WTC11 (cell line): ENCODE measurements around the gene RBM45. TPM values are rescaled to one million over a fixed set of nuclear protein-coding genes. Genes with fewer than 3 reads are reported as not detected.

Experiments
- ATAC-seq: fragments of 200-7000 bp; cut with Tn5 transposase; 2 replicates; pipeline ENCODE4 v1.10.0; 2021; ENCODE audit warnings: mild to moderate bottlenecking, moderate library complexity
- CTCF ChIA-PET: fragments of 300-600 bp; sonication (Branson Sonifier 250); formaldehyde crosslinking; loops from one replicate; lab custom pipeline; 2021; ENCODE audit warnings: antibody characterized with exemption; lab: Charles Lee
- POLR2A ChIA-PET: fragments of 350-600 bp; sonication (Branson Sonifier 250); formaldehyde crosslinking; loops from one replicate; lab custom pipeline; 2021; ENCODE audit warnings: antibody characterized with exemption; lab: Charles Lee
- DNase-seq: peaks from one replicate; pipeline ENCODE4 v3.0.0; 2021; ENCODE audit warnings: low spot score
- H3K27ac Mint-ChIP-seq: 2 replicates; pipeline ENCODE4 v1.8.0; 2021; ENCODE audit warnings: mixed read lengths
- H3K27me3 Mint-ChIP-seq: 2 replicates; pipeline ENCODE4 v1.8.0; 2021; ENCODE audit warnings: low read depth, mild to moderate bottlenecking, moderate library complexity, mixed read lengths
- H3K36me3 Mint-ChIP-seq: 2 replicates; pipeline ENCODE4 v1.8.0; 2021; ENCODE audit warnings: mixed read lengths
- H3K4me1 Mint-ChIP-seq: 2 replicates; pipeline ENCODE4 v1.8.0; 2022; ENCODE audit warnings: mixed read lengths
- H3K4me3 Mint-ChIP-seq: 2 replicates; pipeline ENCODE4 v1.8.0; 2021; ENCODE audit warnings: mild to moderate bottlenecking, moderate library complexity, mixed read lengths
- H3K9me3 Mint-ChIP-seq: 2 replicates; pipeline ENCODE4 v1.8.0; 2021; ENCODE audit warnings: mixed read lengths
- ATF3 ChIP-seq: sonication (generic); formaldehyde crosslinking; conservative IDR thresholded peaks from 2 replicates; pipeline ENCODE4 v1.8.1; 2022; ENCODE audit warnings: mild to moderate bottlenecking, missing genetic modification reagents
- ATF6 ChIP-seq: sonication (generic); formaldehyde crosslinking; IDR thresholded peaks from 2 replicates; pipeline ENCODE4 v1.8.1; 2023; ENCODE audit warnings: mild to moderate bottlenecking, missing genetic modification reagents
- CDX4 ChIP-seq: fragments of 250-450 bp; sonication (Bioruptor Pico); IDR thresholded peaks from 2 replicates; pipeline ENCODE4 v1.9.0; 2021; ENCODE audit warnings: moderate library complexity, mild to moderate bottlenecking, inconsistent platforms, borderline replicate concordance
- CREM ChIP-seq: sonication (generic); formaldehyde crosslinking; IDR thresholded peaks from 2 replicates; pipeline ENCODE4 v1.8.1; 2022; ENCODE audit warnings: mild to moderate bottlenecking, missing genetic modification reagents, moderate library complexity
- E2F4 ChIP-seq: sonication (generic); formaldehyde crosslinking; IDR thresholded peaks from 2 replicates; pipeline ENCODE4 v1.8.1; 2022; ENCODE audit warnings: low read depth, mild to moderate bottlenecking, moderate library complexity, missing genetic modification reagents, borderline replicate concordance
- E2F5 ChIP-seq: sonication (generic); formaldehyde crosslinking; IDR thresholded peaks from 2 replicates; pipeline ENCODE4 v1.8.1; 2022; ENCODE audit warnings: mild to moderate bottlenecking, moderate library complexity, missing genetic modification reagents
- ETV6 ChIP-seq: sonication (generic); formaldehyde crosslinking; IDR thresholded peaks from 2 replicates; pipeline ENCODE4 v1.8.1; 2022; ENCODE audit warnings: mild to moderate bottlenecking, missing genetic modification reagents
- HMGA2 ChIP-seq: fragments of 250-450 bp; sonication (Bioruptor Pico); IDR thresholded peaks from 2 replicates; pipeline ENCODE4 v1.4.0; 2021; ENCODE audit warnings: mild to moderate bottlenecking, moderate library complexity
- IRF1 ChIP-seq: sonication (generic); formaldehyde crosslinking; IDR thresholded peaks from 2 replicates; pipeline ENCODE4 v1.8.0; 2023; ENCODE audit warnings: missing genetic modification reagents
- MXD4 ChIP-seq: fragments of 250-450 bp; sonication (Bioruptor Pico); IDR thresholded peaks from 2 replicates; pipeline ENCODE4 v1.8.0; 2021; ENCODE audit warnings: mild to moderate bottlenecking, moderate library complexity, borderline replicate concordance
- NFATC4 ChIP-seq: fragments of 250-450 bp; sonication (Bioruptor Pico); IDR thresholded peaks from 2 replicates; pipeline ENCODE4 v1.9.0; 2021; ENCODE audit warnings: mild to moderate bottlenecking
- NR1H2 ChIP-seq: sonication (generic); formaldehyde crosslinking; IDR thresholded peaks from 2 replicates; pipeline ENCODE4 v1.9.0; 2021; ENCODE audit warnings: mild to moderate bottlenecking, moderate library complexity, missing genetic modification reagents
- PREB ChIP-seq: sonication (generic); formaldehyde crosslinking; IDR thresholded peaks from 2 replicates; pipeline ENCODE4 v1.8.1; 2022; ENCODE audit warnings: mild to moderate bottlenecking, missing genetic modification reagents, moderate library complexity, borderline replicate concordance
- SOX15 ChIP-seq: fragments of 250-450 bp; sonication (Bioruptor Pico); IDR thresholded peaks from 2 replicates; pipeline ENCODE4 v1.9.0; 2021; ENCODE audit warnings: mild to moderate bottlenecking
- USF2 ChIP-seq: sonication (generic); formaldehyde crosslinking; IDR thresholded peaks from 2 replicates; pipeline ENCODE4 v1.8.1; 2023; ENCODE audit warnings: mild to moderate bottlenecking, missing genetic modification reagents, moderate library complexity
- ZNF396 ChIP-seq: fragments of 250-450 bp; sonication (Bioruptor Pico); IDR thresholded peaks from 2 replicates; pipeline ENCODE4 v1.8.0; 2021; ENCODE audit warnings: mild to moderate bottlenecking, moderate library complexity, borderline replicate concordance
- ZNF671 ChIP-seq: fragments of 250-450 bp; sonication (Bioruptor Pico); IDR thresholded peaks from 2 replicates; pipeline ENCODE4 v1.8.0; 2021; ENCODE audit warnings: mild to moderate bottlenecking
- total RNA-seq: library from RNA; stranded (reverse); gene quantifications from 3 replicates; pipeline ENCODE4 v1.2.3, GENCODE V29; 2021

RBM45 gene
- total RNA-seq, 1 experiment from 2014 or later = 9.2 TPM

- no peak overlapping the region for H3K4me3 Mint-ChIP-seq
- H3K9me3 Mint-ChIP-seq = no peaks in the 10 kb centered on the region
- no peak for TF ChIP-seq ETV6 (CRISPR knock-in tag)
- no peak for TF ChIP-seq IRF1
- TF ChIP-seq, all 79 proteins: peak for 0
- ChIA-PET CTCF (interaction anchor here (0.9 to 1.1 kb wide), 2 partner anchors 23 to 289 kb away, joined by 3 to 9 read pairs; no protein-coding TSS in a partner anchor), POLR2A (no interaction called here)
- ATAC-seq (no peak), DNase-seq (no peak)
- no peaks in the 10 kb centered on the region for H3K27me3 Mint-ChIP-seq
- peaks cover 7% of the 10 kb centered on the region for H3K36me3 Mint-ChIP-seq
- peaks cover 9% of the 10 kb centered on the region for H3K4me1 Mint-ChIP-seq
- peak overlapping the region; percentile 59 for H3K27ac Mint-ChIP-seq
Observed at GRCh38 chr2:178125125-178125524, 12.9 kb downstream of the RBM45 start.

GRCh38 chr2:178125862-178126261 lies 13.6 kb downstream of the RBM45 start:
- peaks cover 9% of the 10 kb centered on the region for H3K4me1 Mint-ChIP-seq
- ChIA-PET POLR2A (no interaction called here), CTCF (interaction anchor here (0.9 to 1.1 kb wide), 2 partner anchors 22 to 289 kb away, joined by 3 to 9 read pairs; no protein-coding TSS in a partner anchor)
- peaks cover 7% of the 10 kb centered on the region for H3K36me3 Mint-ChIP-seq
- DNase-seq (no peak), ATAC-seq (peak; percentile 70)
- no peaks in the 10 kb centered on the region for H3K27me3 Mint-ChIP-seq
- no peak for TF ChIP-seq CDX4 (CRISPR knock-in tag)
- no peak for TF ChIP-seq E2F5 (CRISPR knock-in tag)
- no peak for TF ChIP-seq ZNF671 (CRISPR knock-in tag)
- TF ChIP-seq PREB = no peak
- no peak for TF ChIP-seq CREM (CRISPR knock-in tag)
- no peak for TF ChIP-seq ATF6 (CRISPR knock-in tag)
- no peak for TF ChIP-seq NFATC4 (CRISPR knock-in tag)
- H3K27ac Mint-ChIP-seq = peak overlapping the region; percentile 59
- H3K4me3 Mint-ChIP-seq = no peak overlapping the region
- no peaks in the 10 kb centered on the region for H3K9me3 Mint-ChIP-seq

- CTCF ChIA-PET = interaction anchor here (0.9 to 6.6 kb wide), 3 partner anchors 16 to 286 kb away, joined by 3 to 47 read pairs (median 5); partner anchors contain the start of gene RBM45
- POLR2A ChIA-PET = no interaction called here
- Mint-ChIP-seq H3K36me3 (peaks cover 3% of the 10 kb centered on the region), H3K9me3 (no peaks in the 10 kb centered on the region), H3K27ac (no peak overlapping the region; the same call in 1 of the 2 replicates), H3K4me1 (peaks cover 17% of the 10 kb centered on the region), H3K27me3 (no peaks in the 10 kb centered on the region), H3K4me3 (no peak overlapping the region)
- no peak for ATAC-seq
- no peak for DNase-seq
- TF ChIP-seq NR1H2 (no peak), HMGA2 (CRISPR knock-in tag) (no peak), E2F4 (no peak), ZNF396 (CRISPR knock-in tag) (no peak), SOX15 (CRISPR knock-in tag) (no peak), MXD4 (no peak), CREM (CRISPR knock-in tag) (no peak), CDX4 (CRISPR knock-in tag) (no peak), ATF3 (CRISPR knock-in tag) (no peak), USF2 (no peak)
Observed at GRCh38 chr2:178128836-178129630, 16.8 kb downstream of the RBM45 start.
